K562 (cell line): ENCODE measurements around the gene TTLL8. TPM values are rescaled to one million over a fixed set of nuclear protein-coding genes. Genes with fewer than 3 reads are reported as not detected.
A peak's percentile ranks its signal among the peaks of the same experiment; 100 is the strongest.

ENCODE experiments used
- CBX5 ChIP-seq: IDR thresholded peaks from 2 replicates; pipeline ENCODE4 v1.6.1; 2014; ENCODE audit warnings: low read depth, borderline replicate concordance
- CCNT2 ChIP-seq: IDR thresholded peaks from 2 replicates; pipeline ENCODE4 v1.6.1; 2011; ENCODE audit warnings: borderline replicate concordance, low read depth, mild to moderate bottlenecking, moderate library complexity, mixed read lengths, low read length; ENCODE audit not compliant: insufficient read length; ENCODE audit errors: extremely low read depth
- ESRRA ChIP-seq: fragments of 450-650 bp; IDR thresholded peaks from 2 replicates; pipeline ENCODE4 v1.6.1; 2014; ENCODE audit warnings: low read depth, mild to moderate bottlenecking, moderate library complexity, borderline replicate concordance
- EZH2 ChIP-seq: IDR thresholded peaks from 2 replicates; pipeline ENCODE4 v1.6.1; 2012; ENCODE audit warnings: low read depth, mild to moderate bottlenecking, inconsistent platforms, low read length, borderline replicate concordance
- HNRNPH1 ChIP-seq: fragments of 200-400 bp; formaldehyde crosslinking; optimal IDR thresholded peaks from 2 replicates; pipeline ENCODE3; 2017; ENCODE audit warnings: low read depth, mild to moderate bottlenecking, low read length, moderate library complexity
- MAFF ChIP-seq: IDR thresholded peaks from 2 replicates; pipeline ENCODE4 v1.6.1; 2012; ENCODE audit warnings: low read length, improper control_type of control experiment
- NFE2L1 ChIP-seq: fragments of 450-650 bp; IDR thresholded peaks from 2 replicates; pipeline ENCODE4 v1.6.1; 2016; ENCODE audit warnings: missing genetic modification characterization, low read depth, mild to moderate bottlenecking, missing compliant biosample characterization, moderate library complexity, borderline replicate concordance
- NRF1 ChIP-seq, 2 experiments: fragments of 450-650 bp; IDR thresholded peaks in 1 of 2; conservative IDR thresholded peaks in 1 of 2; 2 replicates each; pipeline ENCODE4 v1.6.1; 2014; ENCODE audit warnings: mild to moderate bottlenecking in 2 of 2
- POLR2A ChIP-seq: fragments of 450-650 bp; conservative IDR thresholded peaks from 2 replicates; pipeline ENCODE4 v1.6.1; 2016
- RBFOX2 ChIP-seq: fragments of 200-400 bp; formaldehyde crosslinking; IDR thresholded peaks from 2 replicates; pipeline ENCODE4 v1.6.1; 2017; ENCODE audit warnings: low read depth, mild to moderate bottlenecking, low read length, moderate library complexity
- SIRT6 ChIP-seq: IDR thresholded peaks from one replicate; pipeline ENCODE4 v1.6.1; 2012; ENCODE audit warnings: low read depth, mild to moderate bottlenecking, control low read depth, inconsistent platforms, low read length, moderate library complexity
- U2AF1 ChIP-seq: fragments of 200-400 bp; formaldehyde crosslinking; optimal IDR thresholded peaks from 2 replicates; pipeline ENCODE3; 2017; ENCODE audit warnings: mild to moderate bottlenecking, low read depth, low read length, moderate library complexity
- ZNF12 ChIP-seq: sonication (generic); formaldehyde crosslinking; IDR thresholded peaks from 2 replicates; pipeline ENCODE4 v1.4.0; 2020; ENCODE audit warnings: mild to moderate bottlenecking, missing genetic modification reagents
- ZNF121 ChIP-seq: sonication (generic); formaldehyde crosslinking; conservative IDR thresholded peaks from 2 replicates; pipeline ENCODE4 v1.8.0; 2022; ENCODE audit warnings: missing genetic modification reagents
- polyA plus RNA-seq, 8 experiments: library from polyadenylated mRNA; depleted of rRNA in 4 of 8; stranded (reverse) in 5 of 8; unstranded in 3 of 8; fragments of >200 nt; fragmentation: Nextera tagmentation in 2 of 8; fragmentation: Illumina TruSeq in 1 of 8; extraction: Ambion mirVana in 2 of 8; extraction: Trizol in 1 of 8; gene quantifications; 2 replicates each; pipeline versions ENCODE4 v1.2.1 to v1.2.3, GENCODE V29; 2011 to 2014; ENCODE audit warnings: inconsistent platforms in 1 of 8, missing spikeins in 1 of 8
- total RNA-seq, 7 experiments: library from RNA; depleted of rRNA in 6 of 7; stranded (reverse); fragments of >200 nt in 6 of 7; fragmentation: Illumina TruSeq in 2 of 7; extraction: Trizol in 2 of 7; gene quantifications; 2 replicates each; pipeline versions ENCODE4 v1.2.1 to v1.2.3, GENCODE V29; 2011 to 2021; ENCODE audit warnings: low replicate concordance in 1 of 7
- TF ChIP-seq, protein P1 (sequence below): sonication (generic); formaldehyde crosslinking; IDR thresholded peaks from 2 replicates; pipeline ENCODE4 v1.8.1; 2023; ENCODE audit warnings: mild to moderate bottlenecking, missing genetic modification reagents
- TF ChIP-seq, protein P2 (sequence below): sonication (generic); formaldehyde crosslinking; IDR thresholded peaks from 2 replicates; pipeline ENCODE4 v1.8.0; 2022; ENCODE audit warnings: mild to moderate bottlenecking, missing genetic modification reagents, borderline replicate concordance
- TF ChIP-seq, protein P3 (sequence below): IDR thresholded peaks from 2 replicates; pipeline ENCODE4 v1.6.1; 2014; ENCODE audit warnings: antibody characterized with exemption

TTLL8 gene
- total and polyA plus RNA-seq, 9 of the 15 experiments (the other 6 are each of a cell fraction or from before 2014, with no cell fraction given) = not detected

DNA sequence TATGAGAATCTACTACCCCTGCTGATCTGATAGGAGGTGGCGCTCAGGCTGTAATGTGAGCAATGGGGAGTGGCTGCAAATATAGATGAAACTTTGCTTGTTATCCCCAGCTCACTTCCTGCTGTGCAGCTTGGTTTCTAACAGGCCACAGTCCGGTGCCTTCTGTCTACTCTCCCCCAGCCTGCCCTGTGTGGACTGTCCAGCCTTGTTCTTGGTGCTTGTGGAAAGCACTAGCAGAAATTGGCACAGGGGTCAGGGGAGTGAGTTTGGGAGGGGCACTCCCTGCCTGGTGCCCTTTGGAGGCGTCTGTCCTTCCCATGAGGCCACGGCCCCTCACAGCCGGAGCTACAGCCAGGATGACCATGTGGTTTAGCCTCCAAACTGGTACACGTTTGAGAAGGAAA is 46.0 kb upstream of the TTLL8 start (continued):
- TF ChIP-seq ZNF12 (CRISPR knock-in tag) (no peak), RBFOX2 (0 out of 2 replicates have a peak, but pooled peaks have one; percentile 36), MAFF (no peak), CBX5 (no peak), NRF1 (conservative IDR thresholded peaks at IDR 0.05 in 1 of 2, IDR thresholded peaks at IDR 0.05 in 1 of 2) (peak in 1 of 2 experiments; percentile 18; a peak in 1 of 4 replicates), POLR2A (peak; percentile 54), EZH2 (no peak), NFE2L1 (no peak), U2AF1 (no peak), SIRT6 (no peak), CCNT2 (no peak), HNRNPH1 (no peak), ZNF121 (no peak), ESRRA (no peak)
- TF ChIP-seq, protein P1, sequence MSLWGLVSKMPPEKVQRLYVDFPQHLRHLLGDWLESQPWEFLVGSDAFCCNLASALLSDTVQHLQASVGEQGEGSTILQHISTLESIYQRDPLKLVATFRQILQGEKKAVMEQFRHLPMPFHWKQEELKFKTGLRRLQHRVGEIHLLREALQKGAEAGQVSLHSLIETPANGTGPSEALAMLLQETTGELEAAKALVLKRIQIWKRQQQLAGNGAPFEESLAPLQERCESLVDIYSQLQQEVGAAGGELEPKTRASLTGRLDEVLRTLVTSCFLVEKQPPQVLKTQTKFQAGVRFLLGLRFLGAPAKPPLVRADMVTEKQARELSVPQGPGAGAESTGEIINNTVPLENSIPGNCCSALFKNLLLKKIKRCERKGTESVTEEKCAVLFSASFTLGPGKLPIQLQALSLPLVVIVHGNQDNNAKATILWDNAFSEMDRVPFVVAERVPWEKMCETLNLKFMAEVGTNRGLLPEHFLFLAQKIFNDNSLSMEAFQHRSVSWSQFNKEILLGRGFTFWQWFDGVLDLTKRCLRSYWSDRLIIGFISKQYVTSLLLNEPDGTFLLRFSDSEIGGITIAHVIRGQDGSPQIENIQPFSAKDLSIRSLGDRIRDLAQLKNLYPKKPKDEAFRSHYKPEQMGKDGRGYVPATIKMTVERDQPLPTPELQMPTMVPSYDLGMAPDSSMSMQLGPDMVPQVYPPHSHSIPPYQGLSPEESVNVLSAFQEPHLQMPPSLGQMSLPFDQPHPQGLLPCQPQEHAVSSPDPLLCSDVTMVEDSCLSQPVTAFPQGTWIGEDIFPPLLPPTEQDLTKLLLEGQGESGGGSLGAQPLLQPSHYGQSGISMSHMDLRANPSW (CRISPR knock-in tag) = no peak
- TF ChIP-seq, protein P2, sequence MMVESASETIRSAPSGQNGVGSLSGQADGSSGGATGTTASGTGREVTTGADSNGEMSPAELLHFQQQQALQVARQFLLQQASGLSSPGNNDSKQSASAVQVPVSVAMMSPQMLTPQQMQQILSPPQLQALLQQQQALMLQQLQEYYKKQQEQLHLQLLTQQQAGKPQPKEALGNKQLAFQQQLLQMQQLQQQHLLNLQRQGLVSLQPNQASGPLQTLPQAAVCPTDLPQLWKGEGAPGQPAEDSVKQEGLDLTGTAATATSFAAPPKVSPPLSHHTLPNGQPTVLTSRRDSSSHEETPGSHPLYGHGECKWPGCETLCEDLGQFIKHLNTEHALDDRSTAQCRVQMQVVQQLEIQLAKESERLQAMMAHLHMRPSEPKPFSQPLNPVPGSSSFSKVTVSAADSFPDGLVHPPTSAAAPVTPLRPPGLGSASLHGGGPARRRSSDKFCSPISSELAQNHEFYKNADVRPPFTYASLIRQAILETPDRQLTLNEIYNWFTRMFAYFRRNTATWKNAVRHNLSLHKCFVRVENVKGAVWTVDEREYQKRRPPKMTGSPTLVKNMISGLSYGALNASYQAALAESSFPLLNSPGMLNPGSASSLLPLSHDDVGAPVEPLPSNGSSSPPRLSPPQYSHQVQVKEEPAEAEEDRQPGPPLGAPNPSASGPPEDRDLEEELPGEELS (CRISPR knock-in tag) = no peak
- TF ChIP-seq, protein P3, sequence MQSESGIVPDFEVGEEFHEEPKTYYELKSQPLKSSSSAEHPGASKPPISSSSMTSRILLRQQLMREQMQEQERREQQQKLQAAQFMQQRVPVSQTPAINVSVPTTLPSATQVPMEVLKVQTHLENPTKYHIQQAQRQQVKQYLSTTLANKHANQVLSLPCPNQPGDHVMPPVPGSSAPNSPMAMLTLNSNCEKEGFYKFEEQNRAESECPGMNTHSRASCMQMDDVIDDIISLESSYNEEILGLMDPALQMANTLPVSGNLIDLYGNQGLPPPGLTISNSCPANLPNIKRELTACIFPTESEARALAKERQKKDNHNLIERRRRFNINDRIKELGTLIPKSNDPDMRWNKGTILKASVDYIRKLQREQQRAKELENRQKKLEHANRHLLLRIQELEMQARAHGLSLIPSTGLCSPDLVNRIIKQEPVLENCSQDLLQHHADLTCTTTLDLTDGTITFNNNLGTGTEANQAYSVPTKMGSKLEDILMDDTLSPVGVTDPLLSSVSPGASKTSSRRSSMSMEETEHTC = no peak
